HG02588 (cell line): ENCODE results near the gene GAMT.

Experiments used
- ATAC-seq: cut with Tn5 transposase; IDR thresholded peaks from one replicate; pipeline ENCODE4 v1.9.1; 2021; ENCODE audit warnings: mild to moderate bottlenecking, moderate library complexity; ENCODE audit not compliant: unreplicated experiment

GAMT gene

GRCh38 chr19:1434040-1434366 lies 32.7 kb upstream of the GAMT start:
- ATAC-seq: no peak

GRCh38 chr19:1433119-1434039 lies 32.0 kb upstream of the GAMT start:
- ATAC-seq: no peak

GRCh38 chr19:1432507-1432887 lies 31.2 kb upstream of the GAMT start:
- no peak for ATAC-seq

- ATAC-seq: no peak
Observed at GRCh38 chr19:1431759-1432506, 30.6 kb upstream of the GAMT start.

GRCh38 chr19:1430246-1430645 lies 28.9 kb upstream of the GAMT start:
- ATAC-seq: no peak

GRCh38 chr19:1429750-1430149 lies 28.4 kb upstream of the GAMT start:
- no peak for ATAC-seq

- ATAC-seq: no peak
Observed at GRCh38 chr19:1428738-1429391, 27.5 kb upstream of the GAMT start.

- no peak for ATAC-seq
Observed at GRCh38 chr19:1427221-1427920, 26.0 kb upstream of the GAMT start.

- no peak for ATAC-seq
Observed at GRCh38 chr19:1426736-1427135, 25.4 kb upstream of the GAMT start.

GRCh38 chr19:1425902-1426301 lies 24.6 kb upstream of the GAMT start:
- no peak for ATAC-seq

GRCh38 chr19:1425102-1425837 lies 23.9 kb upstream of the GAMT start:
- no peak for ATAC-seq

GRCh38 chr19:1424192-1424955 lies 23.0 kb upstream of the GAMT start:
- ATAC-seq: no peak

GRCh38 chr19:1423436-1424191 lies 22.3 kb upstream of the GAMT start:
- no peak for ATAC-seq

GRCh38 chr19:1422943-1423342 lies 21.6 kb upstream of the GAMT start:
- ATAC-seq: no peak

GRCh38 chr19:1422360-1422759 lies 21.0 kb upstream of the GAMT start:
- no peak for ATAC-seq

- ATAC-seq: no peak
Observed at GRCh38 chr19:1421958-1422305, 20.6 kb upstream of the GAMT start.

- ATAC-seq: no peak
Observed at GRCh38 chr19:1421218-1421957, 20.0 kb upstream of the GAMT start.

- ATAC-seq: no peak
Observed at GRCh38 chr19:1420590-1420989, 19.2 kb upstream of the GAMT start.
